ENCODE measurements around the gene ARHGAP6.

GRCh38 chrX:11678158-11678557 is 12.4 kb upstream of the ARHGAP6 start:
- TF ChIP-seq EZH2phosphoT487 (IDR thresholded peaks at IDR 0.05; ENCODE audit: insufficient read depth, low read depth) (no peak), EZH2 (IDR thresholded peaks at IDR 0.05; ENCODE audit: insufficient read depth, poor library complexity, severe bottlenecking) (no peak)

Measured in GM23248 (cell line).